Adipose tissue (tissue), 3 donors: ENCODE results near the gene ELOVL1. TPM values are rescaled to one million over a fixed set of nuclear protein-coding genes. Genes with fewer than 3 reads are reported as not detected.

Source experiments
- H3K27ac ChIP-seq: one replicate; pipeline ENCODE4 v1.5.1; 2013; ENCODE audit warnings: low read depth, low read length
- WGBS, 3 donors: extraction: QIAGEN DNeasy Blood & Tissue Kit; methylation state at CpG; one replicate each; pipeline ENCODE4 v1.1.7; 2013; 5-methylcytosine and 5-hydroxymethylcytosine counted together
- polyA plus RNA-seq, 3 donors: library from polyadenylated mRNA; stranded (reverse); fragments of 200-250 nt; gene quantifications; one replicate each; pipeline ENCODE4 v1.2.3, GENCODE V29; 2013
- donor health status: healthy with polysubstance abuse.
- donor health status: Bipolar disorder and iron deficiency.
- donor health status: healthy.

Gene ELOVL1
- polyA plus RNA-seq, 3 donors: 53.1 to 132 (median 61.7) TPM

- H3K27ac ChIP-seq: no peak overlapping the region
- WGBS, 3 donors: 88 to 90% (median 89%) methylated on average over 16 of the region's 16 CpGs
Measured at GRCh38 chr1:43316738-43317520, 50.9 kb downstream of the ELOVL1 start.

- 88 to 90% (median 89%) methylated on average over 10 of the region's 10 CpGs for WGBS, 3 donors
- H3K27ac ChIP-seq: no peak overlapping the region
Measured at GRCh38 chr1:43315963-43316737, 51.7 kb downstream of the ELOVL1 start.

- WGBS, 3 donors: 82 to 91% (median 89%) methylated on average over 3 of the region's 3 CpGs
- no peak overlapping the region for H3K27ac ChIP-seq
Measured at GRCh38 chr1:43315481-43315880, 52.3 kb downstream of the ELOVL1 start.

- WGBS, 3 donors: 93 to 95% (median 94%) methylated on average over 5 of the region's 5 CpGs
- H3K27ac ChIP-seq: no peak overlapping the region
Measured at GRCh38 chr1:43314233-43314632, 53.6 kb downstream of the ELOVL1 start.

- H3K27ac ChIP-seq: no peak overlapping the region
- WGBS, 3 donors: 84 to 92% (median 90%) methylated on average over 10 of the region's 10 CpGs
Measured at GRCh38 chr1:43313771-43314170, 54.0 kb downstream of the ELOVL1 start.

Other genes with a start within 250 kb of the ELOVL1 start
- 10 to 100 TPM; 32.2 to 69.6 (median 42.6) TPM for gene EBNA1BP2, start 195.7 kb downstream of the ELOVL1 start, polyA plus RNA-seq
- gene CFAP57, start 195.7 kb downstream of the ELOVL1 start, polyA plus RNA-seq: under 1 TPM; 0.07 to 0.11 (median 0.07) TPM
- 10 to 100 TPM in 1 of 3 donors, 1 to 10 TPM in 1, not detected in 1; 2.5 to 45.3 TPM for gene TMEM125, start 98.0 kb downstream of the ELOVL1 start, polyA plus RNA-seq
- 10 to 100 TPM in 1 of 3 donors, 1 to 10 TPM in 1, under 1 TPM in 1; 0.22 to 14.5 (median 2.8) TPM for gene C1orf210, start 82.4 kb downstream of the ELOVL1 start, polyA plus RNA-seq
- gene TIE1, start 67.0 kb downstream of the ELOVL1 start, polyA plus RNA-seq: 10 to 100 TPM; 10.2 to 56.7 (median 55.3) TPM
- gene MPL, start 30.2 kb downstream of the ELOVL1 start, polyA plus RNA-seq: under 1 TPM in 2 of 3 donors, not detected in 1; 0.07 to 0.08 TPM
- 1 to 10 TPM in 1 of 3 donors, under 1 TPM in 2; 0.55 to 1.5 (median 0.89) TPM for gene CDC20, start 9.0 kb downstream of the ELOVL1 start, polyA plus RNA-seq
- gene MED8, start 21.8 kb upstream of the ELOVL1 start, polyA plus RNA-seq: 10 to 100 TPM; 20.5 to 33.4 (median 28.6) TPM
- gene SZT2, start 21.9 kb upstream of the ELOVL1 start, polyA plus RNA-seq: 10 to 100 TPM in 2 of 3 donors, 1 to 10 TPM in 1; 8.9 to 24.1 (median 15.1) TPM
- gene HYI, start 85.9 kb upstream of the ELOVL1 start, polyA plus RNA-seq: 10 to 100 TPM; 64.0 to 95.1 (median 64.2) TPM
- gene PTPRF, start 162.9 kb upstream of the ELOVL1 start, polyA plus RNA-seq: 100 to 1,000 TPM in 1 of 3 donors, 10 to 100 TPM in 2; 44.3 to 213 (median 48.9) TPM